ENCODE results near the gene GNA12.

The GNA12 gene

DNA sequence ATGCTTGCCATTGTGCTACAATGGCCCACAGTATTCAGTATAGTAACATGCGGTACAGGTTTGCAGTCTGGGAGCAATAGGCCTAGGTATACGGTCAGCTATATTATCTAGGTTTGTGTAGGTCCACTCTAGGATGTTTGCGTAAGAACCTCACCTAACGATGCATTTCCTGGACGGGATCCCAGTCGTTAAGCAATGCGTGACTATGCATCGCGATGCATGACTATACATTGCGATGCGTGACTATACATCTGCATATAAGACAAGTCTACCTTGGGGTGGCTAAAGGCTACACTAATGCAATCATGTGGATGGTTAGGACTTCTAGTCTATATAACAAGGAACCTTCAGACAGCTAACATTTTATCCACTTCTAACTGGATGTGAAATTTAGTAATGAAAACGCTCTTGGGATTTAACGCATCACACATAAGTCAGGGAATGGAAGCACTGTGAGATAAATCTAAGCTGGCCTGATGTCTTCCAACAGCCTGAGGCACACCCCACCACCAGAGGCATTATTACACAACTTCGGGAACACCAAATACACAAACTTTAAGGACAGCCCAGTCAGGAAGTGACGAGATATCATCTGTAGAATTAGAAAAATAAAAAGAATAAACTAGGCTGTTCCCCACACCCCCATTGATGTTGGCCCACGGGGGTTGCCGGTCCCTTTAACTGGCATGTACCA, 9.2 kb downstream of the GNA12 start:
- no peak for DNase-seq

- no peak for DNase-seq
Observed at GRCh38 chr7:2833083-2833910, 10.8 kb downstream of the GNA12 start.

GRCh38 chr7:2832461-2832860, 11.6 kb downstream of the GNA12 start:
- no peak for DNase-seq

- no peak for DNase-seq
Observed at GRCh38 chr7:2830609-2831376, 13.3 kb downstream of the GNA12 start.

GRCh38 chr7:2829040-2829439, 15.1 kb downstream of the GNA12 start:
- no peak for DNase-seq

DNA sequence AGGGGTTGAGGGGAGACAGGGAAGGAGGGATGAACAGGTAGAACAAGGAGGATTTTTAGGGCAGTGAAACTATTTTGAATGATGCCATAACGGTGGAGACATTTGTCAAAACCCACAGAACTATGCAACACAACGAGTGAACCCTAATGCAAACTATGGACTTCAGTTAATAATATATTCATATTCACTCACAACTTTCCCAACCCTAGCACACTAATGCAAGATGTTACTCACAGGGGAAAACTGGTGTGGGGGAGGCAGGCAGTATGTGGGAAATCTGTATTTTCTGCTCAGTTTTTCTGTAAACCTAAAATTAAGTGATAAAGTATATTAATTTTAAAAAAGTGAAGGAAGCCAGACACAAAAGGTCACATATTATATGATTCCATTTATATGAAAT, 17.3 kb downstream of the GNA12 start:
- no peak for DNase-seq

GRCh38 chr7:2825559-2826227, 18.4 kb downstream of the GNA12 start:
- no peak for DNase-seq

DNA sequence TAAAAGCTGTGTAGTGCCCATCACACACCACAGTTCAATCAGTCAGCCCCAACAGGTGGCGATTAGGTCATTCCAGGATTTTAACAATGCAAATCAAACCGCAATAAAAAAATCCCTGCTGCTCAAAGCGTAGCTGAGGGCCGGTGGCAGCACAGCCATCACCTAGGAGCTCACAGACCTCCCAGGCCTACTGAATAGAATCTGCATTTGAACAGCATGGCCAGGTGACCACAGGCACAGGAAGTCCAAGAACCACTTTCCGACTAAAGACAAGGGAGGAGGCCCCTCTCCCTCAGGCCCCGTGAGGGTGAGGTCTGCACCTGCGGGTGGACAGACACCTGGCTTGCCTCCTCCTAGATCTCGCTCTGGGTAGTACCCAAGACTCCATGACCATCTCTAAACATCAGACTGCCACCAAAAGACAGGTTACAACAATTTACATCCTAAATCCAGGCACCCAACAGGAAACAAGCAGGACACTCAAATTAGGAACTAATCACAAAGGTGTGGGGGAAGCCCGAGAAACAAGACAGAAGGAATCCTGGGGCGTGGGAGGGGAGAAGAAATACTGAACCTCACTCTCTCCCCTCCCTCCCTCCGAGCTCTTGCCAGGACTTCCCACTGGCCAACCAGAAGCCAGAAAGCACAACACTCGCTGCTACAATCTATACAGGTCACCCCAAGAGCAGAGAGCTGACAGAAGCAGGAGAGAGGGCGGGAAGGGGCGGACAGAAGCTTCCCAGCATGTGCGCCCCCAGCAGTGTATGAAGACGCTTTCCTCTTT, 19.2 kb downstream of the GNA12 start:
- no peak for DNase-seq

- DNase-seq, result no peak
Observed at GRCh38 chr7:2824026-2824677, 20.0 kb downstream of the GNA12 start.

DNA sequence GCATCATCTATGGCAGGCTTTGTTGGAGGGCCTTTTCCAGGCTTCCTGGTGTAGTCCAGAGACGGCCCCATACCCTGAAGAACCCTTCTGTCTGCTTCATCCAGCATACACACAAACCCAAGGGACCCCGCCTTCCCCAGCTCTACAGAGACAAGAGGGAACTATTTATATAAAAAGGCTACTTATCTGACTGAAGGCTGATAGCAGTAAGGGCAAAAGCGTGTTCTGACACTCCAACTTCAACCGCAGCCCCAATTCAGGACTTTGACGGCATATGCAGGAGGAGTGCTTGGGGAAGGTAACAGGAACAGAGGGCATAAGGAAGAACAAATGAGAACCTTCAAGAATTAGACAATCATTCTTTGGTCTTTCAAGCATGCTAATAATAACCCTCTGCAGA, 21.0 kb downstream of the GNA12 start:
- DNase-seq, result no peak

DNA sequence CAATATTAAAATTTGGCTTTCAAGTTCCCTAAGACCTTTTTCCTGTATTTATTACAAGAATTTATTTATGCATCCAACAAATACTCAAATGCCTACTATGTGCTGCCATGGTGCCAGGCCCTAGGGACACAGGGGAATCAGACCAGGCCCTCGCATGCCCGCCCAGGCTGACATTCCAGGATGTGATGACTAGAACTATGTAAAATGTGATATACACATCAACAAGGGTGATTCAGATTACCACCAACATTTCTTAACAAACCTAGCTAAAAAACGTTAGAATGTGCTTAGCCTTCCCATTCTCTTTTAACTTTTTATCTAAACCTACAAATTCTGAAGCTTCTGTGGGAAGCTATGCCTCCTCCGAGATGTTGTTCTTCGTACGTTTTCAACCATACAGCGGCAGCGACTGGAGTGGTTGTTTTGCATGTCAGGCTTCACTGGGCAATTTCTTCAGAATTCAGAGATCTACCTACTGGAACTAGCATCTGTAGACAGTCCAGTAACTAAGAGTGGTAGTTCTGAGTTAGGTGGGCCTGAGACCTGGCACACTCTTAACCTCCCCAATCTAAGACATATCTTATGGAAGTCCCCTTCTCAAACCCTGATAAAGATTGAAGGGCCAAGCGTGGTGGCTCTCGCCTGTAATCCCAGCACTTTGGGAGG, 22.1 kb downstream of the GNA12 start:
- no peak for DNase-seq

- DNase-seq, result no peak
Observed at GRCh38 chr7:2821161-2821841, 22.8 kb downstream of the GNA12 start.

- DNase-seq, result no peak
Observed at GRCh38 chr7:2820508-2820934, 23.6 kb downstream of the GNA12 start.

DNA sequence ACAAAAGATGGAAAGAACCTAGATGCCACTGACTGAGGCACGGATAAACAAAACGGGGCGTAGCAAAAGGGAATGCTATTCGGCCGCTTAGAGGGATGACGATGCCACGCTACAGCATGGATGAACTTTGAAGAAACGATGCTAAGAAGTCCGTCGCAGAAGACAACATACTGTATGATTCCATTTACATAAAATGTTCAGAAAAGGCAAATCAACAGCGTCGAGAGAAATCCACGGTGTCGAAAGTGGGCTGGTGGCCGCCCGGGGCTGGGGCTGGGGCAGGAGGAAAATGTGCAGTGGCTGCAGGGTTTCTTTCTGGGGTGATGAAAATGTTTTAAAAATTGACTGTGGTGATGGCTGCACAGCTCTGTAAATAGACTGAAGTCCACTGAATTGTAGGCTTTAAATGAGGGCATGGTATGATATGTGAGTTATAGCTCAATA, 24.1 kb downstream of the GNA12 start:
- no peak for DNase-seq

- no peak for DNase-seq
Observed at GRCh38 chr7:2819161-2819953, 24.8 kb downstream of the GNA12 start.

GRCh38 chr7:2818653-2819052, 25.5 kb downstream of the GNA12 start:
- DNase-seq, result no peak

DNA sequence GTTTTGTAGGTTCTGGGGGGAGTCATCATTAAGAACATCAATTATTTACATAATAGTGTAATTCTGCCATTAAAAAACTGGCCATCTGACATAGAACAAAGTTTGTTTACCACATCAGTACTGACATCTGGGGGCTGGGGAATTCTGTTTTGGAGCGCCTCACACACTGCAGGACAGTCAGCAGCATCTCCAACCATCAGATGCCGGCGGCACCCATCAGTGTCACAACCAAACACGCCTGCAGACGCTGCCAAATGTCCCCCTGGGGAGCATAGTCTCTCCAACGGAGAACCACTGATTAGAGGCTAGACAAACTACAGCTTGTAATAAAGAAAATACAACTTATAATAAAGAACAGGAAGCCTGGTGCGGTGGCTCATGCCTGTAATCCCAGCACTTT, 26.0 kb downstream of the GNA12 start:
- no peak for DNase-seq

DNA sequence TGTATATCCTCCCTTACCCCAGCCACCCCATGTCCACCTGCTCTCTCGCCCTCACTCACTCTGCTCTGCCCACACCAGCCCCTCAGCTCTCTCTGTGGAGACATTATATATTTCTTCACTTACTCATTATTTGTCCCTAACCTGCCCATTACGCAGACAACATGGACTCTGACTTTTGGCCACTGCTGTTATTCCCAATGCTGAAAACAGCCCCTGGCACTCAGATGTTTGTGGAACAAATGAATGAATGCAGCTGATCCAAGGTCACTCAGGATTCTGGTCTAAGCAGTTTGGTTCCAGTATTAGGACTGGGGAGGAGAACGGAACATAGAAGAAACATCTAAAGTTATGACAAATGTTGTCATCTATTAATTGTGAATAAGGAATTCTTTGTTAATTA, 26.7 kb downstream of the GNA12 start:
- no peak for DNase-seq

DNA sequence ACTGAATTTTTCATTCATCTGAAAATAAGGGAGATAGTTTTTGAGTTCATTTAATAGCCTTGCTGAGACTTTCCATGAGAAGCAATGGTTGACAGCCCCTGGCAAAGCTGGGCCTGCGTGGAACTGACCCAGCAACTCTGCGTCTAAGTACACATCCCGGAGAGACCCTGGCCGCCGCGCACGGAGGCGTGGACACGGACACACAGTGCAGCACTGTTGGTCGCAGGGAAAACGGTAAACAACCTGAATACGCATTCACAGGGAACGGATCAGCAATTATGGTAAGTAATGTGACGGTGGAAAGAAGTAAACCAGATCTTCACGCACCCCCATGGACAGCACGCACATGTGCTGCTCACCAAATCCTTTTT, 28.2 kb downstream of the GNA12 start:
- no peak for DNase-seq

Measured in activated CD8-positive, alpha-beta memory T cell treated with anti-CD3 and anti-CD28 coated beads, Interleukin-2, amount 50 U/mL, for 48 hours (primary cell).